ENCODE results near the gene SH3D21. TPM values are rescaled to one million over a fixed set of nuclear protein-coding genes. Genes with fewer than 3 reads are reported as not detected.

The SH3D21 gene
- total and polyA plus RNA-seq, 2 of the 8 experiments (the other 6 are each of a cell fraction or from before 2014, with no cell fraction given): 3.4 to 8.6 TPM

DNA sequence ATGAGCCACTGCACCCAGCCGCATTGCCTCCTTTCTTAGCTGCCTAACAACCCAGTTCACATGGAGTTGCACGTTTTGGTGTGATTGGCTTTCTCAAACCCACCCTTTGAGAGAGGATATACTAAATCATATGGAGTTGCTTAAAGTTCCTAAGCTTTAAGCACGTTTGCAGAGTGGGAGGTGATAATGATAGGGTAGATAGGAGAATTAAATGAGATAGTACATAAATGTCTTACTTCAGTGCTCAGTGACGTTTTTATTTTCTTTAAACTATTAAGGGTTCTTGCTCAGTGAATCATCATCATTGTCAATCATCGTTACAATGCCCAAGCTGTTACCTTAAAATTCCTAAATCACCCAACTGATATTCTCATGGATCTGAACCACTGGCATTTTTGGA lies 2.9 kb upstream of the SH3D21 start:
- H3K18ac ChIP-seq (ENCODE audit: extremely low read depth, low read length): no peak overlapping the region
- H2BK12ac ChIP-seq (ENCODE audit: low read depth, low read length): no peak overlapping the region
- no peak overlapping the region for H2BK5ac ChIP-seq (ENCODE audit: low read depth, low read length)
- no peak overlapping the region for H2BK120ac ChIP-seq (replicated peaks; ENCODE audit: low read depth, low read length)
- no peak overlapping the region for H2BK20ac ChIP-seq (ENCODE audit: low read length)
- peaks cover 0 to 9% (median 6%) of the 10 kb centered on the region in 4 experiments; a peak in 6 of 7 replicates for H3K4me1 ChIP-seq (replicated peaks in 1 of 4; ENCODE audit: control insufficient read depth in 3 of 4, insufficient read depth in 4 of 4, low read length in 3 of 4)
- H3K4me2 ChIP-seq (ENCODE audit: insufficient read depth in 1 of 2, low read depth in 2 of 2, low read length in 2 of 2): no peak overlapping the region
- H4K5ac ChIP-seq (ENCODE audit: insufficient read length, low read depth, low read length): no peak overlapping the region
- CTCF ChIA-PET (ENCODE audit: partially characterized antibody): interaction anchor here (0.6 to 10.4 kb wide), 7 partner anchors 13 to 121 kb away, joined by 3 to 68 read pairs (median 4); no protein-coding TSS in a partner anchor
- H3K56ac ChIP-seq (replicated peaks; ENCODE audit: insufficient read length, low read depth, low read length): no peak overlapping the region
- H2BK15ac ChIP-seq (ENCODE audit: low read length): no peak overlapping the region
- H3K27ac ChIP-seq (ENCODE audit: low read depth, low read length): no peak overlapping the region
- H2AK5ac ChIP-seq (ENCODE audit: low read depth, low read length): no peak overlapping the region
- H4K20me1 ChIP-seq (replicated peaks in 1 of 2; ENCODE audit: control insufficient read depth in 1 of 2, insufficient read depth in 2 of 2, low read length in 2 of 2): peaks cover 0 to 12% of the 10 kb centered on the region in 2 experiments
- no peak overlapping the region for H4K91ac ChIP-seq (replicated peaks; ENCODE audit: insufficient read length, low read length)
- peaks cover 19 to 53% (median 39%) of the 10 kb centered on the region in 4 experiments for H3K36me3 ChIP-seq (ENCODE audit: control insufficient read depth in 2 of 4, insufficient read depth in 4 of 4, low read length in 3 of 4)
- no peak overlapping the region for H3K4me3 ChIP-seq (ENCODE audit: extremely low read depth in 1 of 4, insufficient read depth in 2 of 4, low read depth in 3 of 4, low read length in 4 of 4)
- H3K9ac ChIP-seq (replicated peaks in 1 of 4; ENCODE audit: extremely low read depth in 1 of 4, low read depth in 3 of 4, low read length in 3 of 4): no peak overlapping the region
- no peak overlapping the region for H3K23ac ChIP-seq (ENCODE audit: insufficient read length)
- FAIRE-seq (no peak), DNase-seq (ENCODE audit: low read depth in 1 of 2, low spot score in 2 of 2) (no peak)
- no peaks in the 10 kb centered on the region for H3K9me3 ChIP-seq (ENCODE audit: insufficient read depth in 2 of 2, low read depth in 1 of 2, low read length in 1 of 2)
- H3K14ac ChIP-seq (ENCODE audit: insufficient read length): no peak overlapping the region
- WGBS, 2 experiments (ENCODE audit: extremely low coverage in 1 of 2, insufficient coverage in 1 of 2, insufficient read length in 1 of 2, insufficient replicate concordance in 2 of 2, low coverage in 1 of 2, low lambda C conversion rate in 2 of 2, missing lambda C conversion rate in 1 of 2): 90% methylated on average over 5 of the region's 5 CpGs; no CpG with 5 or more reads in 1 of the 2 experiments
- H3K23me2 ChIP-seq (ENCODE audit: low read depth, low read length): peaks cover 6% of the 10 kb centered on the region
- POLR2A ChIA-PET (ENCODE audit: partially characterized antibody): interaction anchor here (1.1 kb wide), 1 partner anchor 14 kb away, joined by 3 read pairs; no protein-coding TSS in a partner anchor
- no peaks in the 10 kb centered on the region for H3K27me3 ChIP-seq (replicated peaks in 1 of 4; ENCODE audit: control insufficient read depth in 3 of 4, extremely low read depth in 1 of 4, insufficient read depth in 3 of 4, low read length in 3 of 4)
- H4K8ac ChIP-seq (ENCODE audit: extremely low read depth, insufficient read depth, low read length): no peak overlapping the region
- no peaks in the 10 kb centered on the region for H3K79me2 ChIP-seq (ENCODE audit: control insufficient read depth in 1 of 2, insufficient read depth in 2 of 2, low read length in 2 of 2)
- no peaks in the 10 kb centered on the region; the same call in 1 of the 2 replicates for H3K79me1 ChIP-seq (ENCODE audit: low read depth, low read length)
- no peak overlapping the region for H2AFZ ChIP-seq (ENCODE audit: low read length)
- no peak overlapping the region for H3K4ac ChIP-seq (replicated peaks; ENCODE audit: insufficient read length, low read depth, low read length)
- TF ChIP-seq RAD21 (IDR thresholded peaks at IDR 0.05 in 1 of 2, conservative IDR thresholded peaks at IDR 0.05 in 1 of 2; ENCODE audit: low read depth in 2 of 2, low read length in 2 of 2) (no peak), CHD1 (IDR thresholded peaks at IDR 0.05; ENCODE audit: low read depth, low read length) (no peak), PHF8 (conservative IDR thresholded peaks at IDR 0.05; ENCODE audit: low read depth, low read length) (no peak), CEBPB (IDR thresholded peaks at IDR 0.05; ENCODE audit: low read depth, low read length) (no peak), HDAC6 (IDR thresholded peaks at IDR 0.05; ENCODE audit: low read depth, low read length) (no peak), KDM1A (IDR thresholded peaks at IDR 0.05; ENCODE audit: borderline replicate concordance, low read length) (no peak), SUZ12 (IDR thresholded peaks at IDR 0.05; ENCODE audit: low read length) (no peak), EGR1 (IDR thresholded peaks at IDR 0.05; ENCODE audit: borderline replicate concordance, low read depth, low read length) (no peak), BACH1 (IDR thresholded peaks at IDR 0.05; ENCODE audit: low read length) (no peak)
- TF ChIP-seq, protein P1, sequence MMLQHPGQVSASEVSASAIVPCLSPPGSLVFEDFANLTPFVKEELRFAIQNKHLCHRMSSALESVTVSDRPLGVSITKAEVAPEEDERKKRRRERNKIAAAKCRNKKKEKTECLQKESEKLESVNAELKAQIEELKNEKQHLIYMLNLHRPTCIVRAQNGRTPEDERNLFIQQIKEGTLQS (IDR thresholded peaks at IDR 0.05; ENCODE audit: insufficient read depth, low read depth, low read length): no peak
- TF ChIP-seq, protein P2, sequence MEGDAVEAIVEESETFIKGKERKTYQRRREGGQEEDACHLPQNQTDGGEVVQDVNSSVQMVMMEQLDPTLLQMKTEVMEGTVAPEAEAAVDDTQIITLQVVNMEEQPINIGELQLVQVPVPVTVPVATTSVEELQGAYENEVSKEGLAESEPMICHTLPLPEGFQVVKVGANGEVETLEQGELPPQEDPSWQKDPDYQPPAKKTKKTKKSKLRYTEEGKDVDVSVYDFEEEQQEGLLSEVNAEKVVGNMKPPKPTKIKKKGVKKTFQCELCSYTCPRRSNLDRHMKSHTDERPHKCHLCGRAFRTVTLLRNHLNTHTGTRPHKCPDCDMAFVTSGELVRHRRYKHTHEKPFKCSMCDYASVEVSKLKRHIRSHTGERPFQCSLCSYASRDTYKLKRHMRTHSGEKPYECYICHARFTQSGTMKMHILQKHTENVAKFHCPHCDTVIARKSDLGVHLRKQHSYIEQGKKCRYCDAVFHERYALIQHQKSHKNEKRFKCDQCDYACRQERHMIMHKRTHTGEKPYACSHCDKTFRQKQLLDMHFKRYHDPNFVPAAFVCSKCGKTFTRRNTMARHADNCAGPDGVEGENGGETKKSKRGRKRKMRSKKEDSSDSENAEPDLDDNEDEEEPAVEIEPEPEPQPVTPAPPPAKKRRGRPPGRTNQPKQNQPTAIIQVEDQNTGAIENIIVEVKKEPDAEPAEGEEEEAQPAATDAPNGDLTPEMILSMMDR (IDR thresholded peaks at IDR 0.05; ENCODE audit: control extremely low read depth in 1 of 3, insufficient read depth in 1 of 3, low read depth in 1 of 3, low read length in 3 of 3): no peak
